GM10248 (cell line): ENCODE measurements around the gene NFE2L2.

Experiments used
- CTCF ChIA-PET: fragments of 300-600 bp; sonication (Branson Sonifier 250); formaldehyde crosslinking; extraction: SDS; loops from one replicate; lab custom pipeline; 2021; ENCODE audit warnings: antibody characterized with exemption; lab: Yijun Ruan, JAX
- POLR2A ChIA-PET: fragments of 350-650 bp; sonication (Branson Sonifier 250); formaldehyde crosslinking; extraction: SDS; loops from one replicate; lab custom pipeline; 2020; ENCODE audit warnings: antibody characterized with exemption; lab: Yijun Ruan, JAX
- DNase-seq: peaks from one replicate; pipeline ENCODE4 v3.0.0; 2012; ENCODE audit errors: extremely low spot score
- TF ChIP-seq, protein P1 (sequence below): IDR thresholded peaks from 2 replicates; pipeline ENCODE4 v1.5.1; 2012; ENCODE audit warnings: mild to moderate bottlenecking, low read depth; ENCODE audit errors: extremely low read depth, missing control alignments, control extremely low read depth

Gene NFE2L2

DNA sequence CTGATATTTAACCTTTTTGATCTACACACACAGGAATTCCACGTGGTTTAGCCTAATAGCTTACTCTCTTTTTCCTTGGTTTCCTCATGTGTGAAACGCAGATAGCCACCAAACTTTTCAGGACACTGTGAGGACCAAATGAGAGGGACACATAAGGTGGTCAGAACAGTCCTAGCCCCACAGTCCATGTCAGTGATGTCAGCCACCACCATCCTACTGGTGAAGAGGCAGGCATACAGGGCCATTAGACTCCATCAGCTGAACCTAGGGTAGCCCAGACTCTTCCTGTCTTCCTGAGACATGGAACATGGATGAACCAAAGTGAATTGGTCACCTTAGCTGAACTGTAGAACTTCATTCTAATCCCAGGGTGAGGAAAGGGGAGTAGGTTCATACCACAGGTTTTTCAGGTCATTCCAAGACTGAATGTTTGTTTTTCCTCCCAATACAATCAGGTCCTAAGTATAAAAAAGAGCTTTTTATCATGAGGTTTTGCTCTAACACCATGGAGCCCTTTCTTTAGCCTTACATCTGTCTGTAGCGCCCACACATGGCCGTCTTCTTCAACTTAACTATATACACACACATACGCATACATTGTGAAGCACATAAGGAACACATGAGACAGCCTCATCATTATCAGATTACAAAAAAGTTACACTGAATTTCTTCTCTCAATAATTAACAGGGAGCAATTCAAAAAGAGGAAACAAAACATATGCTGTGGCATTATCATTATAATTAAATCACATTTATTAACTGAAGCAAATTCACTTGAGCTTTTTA is 18.5 kb upstream of the NFE2L2 start:
- ChIA-PET POLR2A (interaction anchor here (1.2 kb wide), 1 partner anchor 19 kb away, joined by 4 read pairs; no protein-coding TSS in a partner anchor), CTCF (interaction anchor here (0.7 to 3.4 kb wide), 15 partner anchors 10 to 470 kb away, joined by 3 to 33 read pairs (median 3); partner anchors contain the start of gene NFE2L2)
- no peak for DNase-seq
- TF ChIP-seq, protein P1, sequence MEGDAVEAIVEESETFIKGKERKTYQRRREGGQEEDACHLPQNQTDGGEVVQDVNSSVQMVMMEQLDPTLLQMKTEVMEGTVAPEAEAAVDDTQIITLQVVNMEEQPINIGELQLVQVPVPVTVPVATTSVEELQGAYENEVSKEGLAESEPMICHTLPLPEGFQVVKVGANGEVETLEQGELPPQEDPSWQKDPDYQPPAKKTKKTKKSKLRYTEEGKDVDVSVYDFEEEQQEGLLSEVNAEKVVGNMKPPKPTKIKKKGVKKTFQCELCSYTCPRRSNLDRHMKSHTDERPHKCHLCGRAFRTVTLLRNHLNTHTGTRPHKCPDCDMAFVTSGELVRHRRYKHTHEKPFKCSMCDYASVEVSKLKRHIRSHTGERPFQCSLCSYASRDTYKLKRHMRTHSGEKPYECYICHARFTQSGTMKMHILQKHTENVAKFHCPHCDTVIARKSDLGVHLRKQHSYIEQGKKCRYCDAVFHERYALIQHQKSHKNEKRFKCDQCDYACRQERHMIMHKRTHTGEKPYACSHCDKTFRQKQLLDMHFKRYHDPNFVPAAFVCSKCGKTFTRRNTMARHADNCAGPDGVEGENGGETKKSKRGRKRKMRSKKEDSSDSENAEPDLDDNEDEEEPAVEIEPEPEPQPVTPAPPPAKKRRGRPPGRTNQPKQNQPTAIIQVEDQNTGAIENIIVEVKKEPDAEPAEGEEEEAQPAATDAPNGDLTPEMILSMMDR = no peak

DNA sequence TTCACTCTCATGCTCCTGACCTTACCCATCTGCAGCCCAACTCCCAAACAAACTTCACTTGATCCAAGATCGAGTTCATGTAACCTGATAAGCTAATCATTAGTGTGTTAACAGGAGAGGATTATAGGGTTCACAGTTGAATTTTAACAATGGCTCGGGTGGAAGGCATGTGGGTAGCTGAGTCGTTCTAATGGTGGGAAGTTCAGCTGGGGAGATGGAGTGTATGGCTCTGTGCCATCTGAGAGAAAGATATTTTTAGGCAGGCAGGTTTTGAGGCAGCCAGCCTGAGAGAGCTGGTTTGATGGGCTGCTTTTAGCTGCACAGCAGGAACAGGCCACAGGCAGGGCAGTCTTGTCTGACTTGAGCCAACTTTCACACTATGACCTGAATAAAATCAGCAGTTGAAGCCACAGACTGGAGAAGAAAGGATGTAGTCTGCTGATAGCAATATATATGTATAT is 17.7 kb upstream of the NFE2L2 start:
- DNase-seq = no peak
- TF ChIP-seq, protein P1 = no peak
- ChIA-PET POLR2A (interaction anchor here (1.2 to 1.5 kb wide), 2 partner anchors 18 to 19 kb away, joined by 4 read pairs; partner anchors contain the start of gene NFE2L2), CTCF (interaction anchor here (0.7 to 3.4 kb wide), 17 partner anchors 10 to 470 kb away, joined by 3 to 33 read pairs (median 3); partner anchors contain the start of gene NFE2L2)

DNA sequence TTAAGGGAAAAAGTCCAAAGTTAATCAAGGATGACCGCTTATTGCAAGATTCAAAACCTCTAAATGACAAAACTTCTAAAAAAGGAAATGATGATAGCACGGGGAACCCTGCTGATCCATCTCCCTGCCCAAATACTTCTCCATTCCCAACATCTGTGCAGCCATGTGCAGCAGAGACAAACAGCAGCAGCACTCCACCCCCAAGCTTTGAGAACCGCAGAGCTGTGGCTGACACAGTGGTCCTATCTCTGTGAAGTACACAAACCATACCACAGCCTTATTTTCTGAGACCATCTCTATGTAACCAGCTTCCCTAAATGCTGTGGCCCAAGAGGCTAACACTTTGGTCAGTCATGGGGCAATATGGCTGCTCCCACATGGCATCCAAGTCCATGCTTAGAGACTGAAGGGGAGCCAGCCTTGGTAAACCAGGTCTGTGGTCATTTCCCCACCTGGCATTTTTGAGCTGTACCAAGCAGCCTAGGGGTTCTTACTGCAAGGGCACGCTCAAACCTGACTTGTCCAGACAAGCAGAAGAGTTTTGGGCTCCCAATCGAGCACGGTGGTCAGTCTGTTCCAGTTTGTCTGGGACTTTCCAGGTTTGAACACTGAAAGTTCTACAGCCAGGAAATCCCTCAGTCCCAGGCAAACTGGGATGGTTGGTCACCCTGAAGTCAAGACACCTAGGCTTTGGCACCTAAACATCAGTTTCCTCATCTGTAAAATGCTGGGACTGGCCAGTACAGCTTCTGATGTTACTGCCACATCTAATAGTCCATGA is 17.1 kb upstream of the NFE2L2 start:
- peak; percentile 21 for DNase-seq
- ChIA-PET POLR2A (interaction anchor here (1.2 to 1.5 kb wide), 2 partner anchors 17 to 18 kb away, joined by 4 read pairs; partner anchors contain the start of gene NFE2L2), CTCF (interaction anchor here (1.0 to 3.4 kb wide), 13 partner anchors 10 to 471 kb away, joined by 3 to 33 read pairs (median 3); partner anchors contain the start of gene NFE2L2)
- TF ChIP-seq, protein P1 = no peak

DNA sequence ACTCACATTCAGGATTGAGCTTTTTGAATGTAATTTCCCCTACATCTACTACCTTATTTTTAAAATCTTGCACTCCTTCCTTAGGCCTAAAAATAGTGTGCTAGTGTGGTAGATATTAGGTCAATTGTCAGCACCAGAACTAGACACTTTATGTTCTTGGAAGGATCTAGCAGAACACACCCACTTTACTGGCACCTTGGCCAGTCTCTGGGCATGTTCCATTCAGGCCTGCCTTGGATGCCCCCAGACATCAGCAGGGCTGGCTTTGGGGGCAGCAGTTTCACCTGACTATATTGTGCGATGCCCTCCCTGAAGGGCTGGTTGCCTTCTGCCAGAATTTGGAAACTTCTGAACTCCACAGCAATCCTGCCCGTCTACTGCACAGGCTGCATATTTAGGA is 15.3 kb upstream of the NFE2L2 start:
- DNase-seq = no peak
- ChIA-PET CTCF (interaction anchor here (0.8 to 3.0 kb wide), 6 partner anchors 9 to 114 kb away, joined by 3 to 15 read pairs (median 4); partner anchors contain the start of gene NFE2L2), POLR2A (no interaction called here)

DNA sequence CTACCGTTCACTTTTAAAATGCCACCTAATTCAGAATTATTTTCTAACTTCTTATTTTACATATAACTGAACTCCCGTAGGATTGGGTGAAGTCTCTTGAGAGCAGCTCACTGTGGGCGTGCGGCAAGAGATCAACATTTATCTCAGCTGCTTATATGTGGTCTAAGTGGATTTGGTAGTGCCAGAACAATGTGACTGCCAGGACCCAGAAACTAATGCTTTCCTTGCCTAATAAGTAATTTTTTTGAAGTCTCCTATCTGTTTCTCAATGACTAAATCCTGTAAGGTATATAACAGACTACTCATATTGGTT is 11.2 kb upstream of the NFE2L2 start:
- DNase-seq = no peak
- TF ChIP-seq, protein P1 = no peak
- POLR2A ChIA-PET = no interaction called here
- CTCF ChIA-PET = interaction anchor here (2.3 kb wide), 1 partner anchor 8 kb away, joined by 5 read pairs; no protein-coding TSS in a partner anchor

More for the DNA sequence above, 15.3 kb upstream of the NFE2L2 start:
- TF ChIP-seq, protein P1 = no peak

DNA sequence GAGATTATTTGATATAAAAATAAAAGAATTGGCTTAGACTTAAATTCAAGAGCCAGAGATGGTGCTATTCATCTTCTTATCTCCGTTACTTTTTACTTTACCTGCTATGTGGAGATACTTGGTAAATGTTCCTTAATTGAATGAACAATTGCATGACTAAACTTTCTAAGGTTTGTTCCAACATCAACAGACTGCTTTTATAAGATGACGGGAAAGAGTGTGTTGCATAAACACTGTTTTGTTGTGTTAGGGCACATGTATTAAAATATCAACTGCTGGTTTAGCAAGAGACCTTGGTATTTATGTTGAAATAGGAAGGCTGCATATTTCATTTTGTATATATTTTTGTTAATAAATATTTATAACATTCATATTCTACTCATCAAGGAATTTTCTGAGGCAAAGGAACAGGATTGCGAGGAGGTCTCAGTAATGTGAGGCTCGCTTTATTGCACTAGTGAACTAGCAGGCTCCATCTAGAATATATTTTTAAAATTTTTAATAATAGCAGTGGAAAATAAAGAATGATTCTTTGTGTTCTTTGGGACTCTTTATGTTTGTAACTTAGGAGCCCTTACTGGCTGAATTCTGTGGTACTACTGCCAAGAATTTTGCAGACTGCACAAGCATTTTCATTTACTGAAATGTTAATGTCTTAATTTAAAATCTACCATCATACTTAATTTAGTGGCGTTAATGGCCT is 10.7 kb upstream of the NFE2L2 start:
- DNase-seq = no peak
- ChIA-PET CTCF (interaction anchor here (1.4 to 2.9 kb wide), 3 partner anchors 8 to 110 kb away, joined by 3 to 22 read pairs (median 5); partner anchors contain the start of gene NFE2L2), POLR2A (no interaction called here)
- TF ChIP-seq, protein P1 = no peak
